Esophagus squamous epithelium (tissue), 4 donors: ENCODE results near the gene ANKFN1.

ENCODE experiments used
- CTCF ChIP-seq, 6 experiments: fragments of 450-650 bp in 4 of 6; fragments of 200-600 bp in 2 of 6; sonication (generic) in 2 of 6; IDR thresholded peaks; one replicate each; pipeline ENCODE4 v1.5.1; 2016 to 2019; ENCODE audit warnings: antibody characterized with exemption in 6 of 6, mild to moderate bottlenecking in 4 of 6, moderate library complexity in 4 of 6
- POLR2A ChIP-seq, 4 donors: fragments of 450-650 bp; IDR thresholded peaks; one replicate each; pipeline ENCODE4 v1.6.1; 2017; ENCODE audit warnings: antibody characterized with exemption in 4 of 4, mild to moderate bottlenecking in 4 of 4, moderate library complexity in 3 of 4

DNA sequence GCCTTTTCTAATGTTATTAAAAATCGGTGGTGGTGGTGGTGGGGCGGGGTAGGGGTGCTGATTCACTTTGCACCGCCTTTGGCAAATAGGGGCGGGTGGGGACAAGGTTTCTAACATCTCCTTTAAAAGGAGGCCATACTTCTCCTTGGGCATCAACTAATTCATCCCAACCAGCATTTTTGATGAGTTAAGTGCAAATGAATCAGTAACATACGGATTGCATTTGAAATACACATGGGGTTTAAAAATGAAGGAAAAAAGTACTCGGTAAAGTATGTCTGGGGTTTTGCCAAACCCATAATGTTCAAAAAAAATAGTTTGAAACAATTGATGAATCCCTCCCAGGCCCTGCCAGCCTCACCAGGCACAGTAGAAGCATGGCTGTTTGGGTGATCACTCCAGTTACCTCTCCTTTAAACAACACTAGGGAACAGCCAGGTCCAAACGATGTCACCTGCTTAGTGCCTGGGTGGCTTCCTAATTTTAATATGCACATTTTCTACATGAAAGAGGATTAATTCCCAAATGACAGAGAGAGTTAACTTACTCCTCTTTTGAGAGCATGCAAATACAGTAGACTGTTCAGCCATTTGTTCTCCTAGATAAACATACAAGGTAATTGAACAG lies 107.2 kb downstream of the ANKFN1 start:
- TF ChIP-seq CTCF (IDR thresholded peaks at IDR 0.05) (no peak), POLR2A (IDR thresholded peaks at IDR 0.05) (no peak)
